Panc1 (cell line): ENCODE measurements around the gene KCNB1.

Source experiments
- POLR2AphosphoS5 ChIP-seq: IDR thresholded peaks from 2 replicates; pipeline ENCODE4 v1.6.1; 2012; ENCODE audit warnings: mild to moderate bottlenecking, low read depth, low read length, moderate library complexity
- SIN3A ChIP-seq: IDR thresholded peaks from 2 replicates; pipeline ENCODE4 v1.6.1; 2012; ENCODE audit warnings: low read depth, mild to moderate bottlenecking, low read length, moderate library complexity, borderline replicate concordance; ENCODE audit not compliant: insufficient read depth
- TCF7L2 ChIP-seq: IDR thresholded peaks from 2 replicates; pipeline ENCODE4 v1.6.1; 2011; ENCODE audit warnings: mild to moderate bottlenecking, low read depth, low read length, inconsistent platforms
- TF ChIP-seq, protein P1 (sequence below): fragments of 450-650 bp; IDR thresholded peaks from 2 replicates; pipeline ENCODE4 v1.5.1; 2017; ENCODE audit warnings: mild to moderate bottlenecking
- TF ChIP-seq, protein P2 (sequence below), 2 experiments: IDR thresholded peaks; 2 replicates each; pipeline ENCODE4 v1.6.1; 2011 to 2012; ENCODE audit warnings: low read depth in 2 of 2, control low read depth in 1 of 2, low read length in 1 of 2, mild to moderate bottlenecking in 1 of 2, moderate library complexity in 1 of 2; ENCODE audit not compliant: insufficient read depth in 1 of 2

DNA sequence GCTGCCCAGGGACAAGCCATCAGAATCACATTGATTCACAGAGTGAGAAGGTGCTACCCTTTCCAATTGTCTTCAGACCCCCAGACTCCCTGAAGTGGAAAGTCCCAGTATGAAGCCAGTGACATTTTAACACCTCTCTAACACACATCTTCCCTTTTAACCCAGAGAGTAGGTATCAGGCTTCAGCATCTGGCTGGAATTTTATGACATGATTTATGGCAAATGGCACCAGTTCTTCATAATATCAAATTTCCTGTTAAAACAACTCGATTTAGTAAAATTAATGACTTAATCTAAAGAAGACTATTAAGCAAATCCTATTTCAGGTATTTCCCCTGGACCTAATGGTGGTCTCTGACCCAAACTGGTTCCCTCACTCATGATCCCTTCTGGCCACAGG, 25.0 kb downstream of the KCNB1 start:
- TF ChIP-seq, protein P1, sequence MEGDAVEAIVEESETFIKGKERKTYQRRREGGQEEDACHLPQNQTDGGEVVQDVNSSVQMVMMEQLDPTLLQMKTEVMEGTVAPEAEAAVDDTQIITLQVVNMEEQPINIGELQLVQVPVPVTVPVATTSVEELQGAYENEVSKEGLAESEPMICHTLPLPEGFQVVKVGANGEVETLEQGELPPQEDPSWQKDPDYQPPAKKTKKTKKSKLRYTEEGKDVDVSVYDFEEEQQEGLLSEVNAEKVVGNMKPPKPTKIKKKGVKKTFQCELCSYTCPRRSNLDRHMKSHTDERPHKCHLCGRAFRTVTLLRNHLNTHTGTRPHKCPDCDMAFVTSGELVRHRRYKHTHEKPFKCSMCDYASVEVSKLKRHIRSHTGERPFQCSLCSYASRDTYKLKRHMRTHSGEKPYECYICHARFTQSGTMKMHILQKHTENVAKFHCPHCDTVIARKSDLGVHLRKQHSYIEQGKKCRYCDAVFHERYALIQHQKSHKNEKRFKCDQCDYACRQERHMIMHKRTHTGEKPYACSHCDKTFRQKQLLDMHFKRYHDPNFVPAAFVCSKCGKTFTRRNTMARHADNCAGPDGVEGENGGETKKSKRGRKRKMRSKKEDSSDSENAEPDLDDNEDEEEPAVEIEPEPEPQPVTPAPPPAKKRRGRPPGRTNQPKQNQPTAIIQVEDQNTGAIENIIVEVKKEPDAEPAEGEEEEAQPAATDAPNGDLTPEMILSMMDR, result no peak
- no peak for TF ChIP-seq POLR2AphosphoS5
- TF ChIP-seq, protein P2, sequence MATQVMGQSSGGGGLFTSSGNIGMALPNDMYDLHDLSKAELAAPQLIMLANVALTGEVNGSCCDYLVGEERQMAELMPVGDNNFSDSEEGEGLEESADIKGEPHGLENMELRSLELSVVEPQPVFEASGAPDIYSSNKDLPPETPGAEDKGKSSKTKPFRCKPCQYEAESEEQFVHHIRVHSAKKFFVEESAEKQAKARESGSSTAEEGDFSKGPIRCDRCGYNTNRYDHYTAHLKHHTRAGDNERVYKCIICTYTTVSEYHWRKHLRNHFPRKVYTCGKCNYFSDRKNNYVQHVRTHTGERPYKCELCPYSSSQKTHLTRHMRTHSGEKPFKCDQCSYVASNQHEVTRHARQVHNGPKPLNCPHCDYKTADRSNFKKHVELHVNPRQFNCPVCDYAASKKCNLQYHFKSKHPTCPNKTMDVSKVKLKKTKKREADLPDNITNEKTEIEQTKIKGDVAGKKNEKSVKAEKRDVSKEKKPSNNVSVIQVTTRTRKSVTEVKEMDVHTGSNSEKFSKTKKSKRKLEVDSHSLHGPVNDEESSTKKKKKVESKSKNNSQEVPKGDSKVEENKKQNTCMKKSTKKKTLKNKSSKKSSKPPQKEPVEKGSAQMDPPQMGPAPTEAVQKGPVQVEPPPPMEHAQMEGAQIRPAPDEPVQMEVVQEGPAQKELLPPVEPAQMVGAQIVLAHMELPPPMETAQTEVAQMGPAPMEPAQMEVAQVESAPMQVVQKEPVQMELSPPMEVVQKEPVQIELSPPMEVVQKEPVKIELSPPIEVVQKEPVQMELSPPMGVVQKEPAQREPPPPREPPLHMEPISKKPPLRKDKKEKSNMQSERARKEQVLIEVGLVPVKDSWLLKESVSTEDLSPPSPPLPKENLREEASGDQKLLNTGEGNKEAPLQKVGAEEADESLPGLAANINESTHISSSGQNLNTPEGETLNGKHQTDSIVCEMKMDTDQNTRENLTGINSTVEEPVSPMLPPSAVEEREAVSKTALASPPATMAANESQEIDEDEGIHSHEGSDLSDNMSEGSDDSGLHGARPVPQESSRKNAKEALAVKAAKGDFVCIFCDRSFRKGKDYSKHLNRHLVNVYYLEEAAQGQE (IDR thresholded peaks at IDR 0.05; ENCODE audit: insufficient read depth in 1 of 2, low read depth in 2 of 2, low read length in 1 of 2), result no peak
- TF ChIP-seq SIN3A, result no peak
- no peak for TF ChIP-seq TCF7L2
